WTC11 (cell line): ENCODE measurements around the gene KDM4C. TPM values are rescaled to one million over a fixed set of nuclear protein-coding genes. Genes with fewer than 3 reads are reported as not detected.
A peak's percentile ranks its signal among the peaks of the same experiment; 100 is the strongest.

Source experiments
- ATAC-seq: fragments of 200-7000 bp; cut with Tn5 transposase; 2 replicates; pipeline ENCODE4 v1.10.0; 2021; ENCODE audit warnings: mild to moderate bottlenecking, moderate library complexity
- CTCF ChIA-PET: fragments of 300-600 bp; sonication (Branson Sonifier 250); formaldehyde crosslinking; loops from one replicate; lab custom pipeline; 2021; ENCODE audit warnings: antibody characterized with exemption; lab: Charles Lee
- POLR2A ChIA-PET: fragments of 350-600 bp; sonication (Branson Sonifier 250); formaldehyde crosslinking; loops from one replicate; lab custom pipeline; 2021; ENCODE audit warnings: antibody characterized with exemption; lab: Charles Lee
- DNase-seq: peaks from one replicate; pipeline ENCODE4 v3.0.0; 2021; ENCODE audit warnings: low spot score
- H3K27ac Mint-ChIP-seq: 2 replicates; pipeline ENCODE4 v1.8.0; 2021; ENCODE audit warnings: mixed read lengths
- H3K27me3 Mint-ChIP-seq: 2 replicates; pipeline ENCODE4 v1.8.0; 2021; ENCODE audit warnings: low read depth, mild to moderate bottlenecking, moderate library complexity, mixed read lengths
- H3K36me3 Mint-ChIP-seq: 2 replicates; pipeline ENCODE4 v1.8.0; 2021; ENCODE audit warnings: mixed read lengths
- H3K4me1 Mint-ChIP-seq: 2 replicates; pipeline ENCODE4 v1.8.0; 2022; ENCODE audit warnings: mixed read lengths
- H3K4me3 Mint-ChIP-seq: 2 replicates; pipeline ENCODE4 v1.8.0; 2021; ENCODE audit warnings: mild to moderate bottlenecking, moderate library complexity, mixed read lengths
- H3K9me3 Mint-ChIP-seq: 2 replicates; pipeline ENCODE4 v1.8.0; 2021; ENCODE audit warnings: mixed read lengths
- FOXP1 ChIP-seq: sonication (generic); formaldehyde crosslinking; IDR thresholded peaks from 2 replicates; pipeline ENCODE4 v1.8.0; 2022; ENCODE audit warnings: missing genetic modification reagents, mild to moderate bottlenecking, moderate library complexity, borderline replicate concordance
- HMGA2 ChIP-seq: fragments of 250-450 bp; sonication (Bioruptor Pico); IDR thresholded peaks from 2 replicates; pipeline ENCODE4 v1.4.0; 2021; ENCODE audit warnings: mild to moderate bottlenecking, moderate library complexity
- IRF2 ChIP-seq: sonication (generic); formaldehyde crosslinking; IDR thresholded peaks from 2 replicates; pipeline ENCODE4 v1.8.0; 2022; ENCODE audit warnings: low read depth, missing genetic modification reagents, borderline replicate concordance
- NR3C1 ChIP-seq: sonication (generic); formaldehyde crosslinking; conservative IDR thresholded peaks from 2 replicates; pipeline ENCODE4 v1.8.1; 2023; ENCODE audit warnings: low read depth, mild to moderate bottlenecking, missing genetic modification reagents
- PRRX2 ChIP-seq: fragments of 250-450 bp; sonication (Bioruptor Pico); IDR thresholded peaks from 2 replicates; pipeline ENCODE4 v1.8.0; 2021; ENCODE audit warnings: mild to moderate bottlenecking
- SP1 ChIP-seq: sonication (generic); formaldehyde crosslinking; conservative IDR thresholded peaks from 2 replicates; pipeline ENCODE4 v1.8.1; 2022; ENCODE audit warnings: missing genetic modification reagents
- TP53 ChIP-seq: sonication (generic); formaldehyde crosslinking; IDR thresholded peaks from 2 replicates; pipeline ENCODE4 v1.8.1; 2023; ENCODE audit warnings: mild to moderate bottlenecking, missing genetic modification reagents
- total RNA-seq: library from RNA; stranded (reverse); gene quantifications from 3 replicates; pipeline ENCODE4 v1.2.3, GENCODE V29; 2021
- TF ChIP-seq, protein P1 (sequence below): fragments of 250-450 bp; sonication (Bioruptor Pico); conservative IDR thresholded peaks from 2 replicates; pipeline ENCODE4 v1.9.0; 2021; ENCODE audit warnings: mild to moderate bottlenecking
- TF ChIP-seq, protein P2 (sequence below): fragments of 250-450 bp; sonication (Bioruptor Pico); IDR thresholded peaks from 2 replicates; pipeline ENCODE4 v1.9.0; 2021; ENCODE audit warnings: moderate library complexity, mild to moderate bottlenecking, inconsistent platforms, borderline replicate concordance
- TF ChIP-seq, protein P3 (sequence below): sonication (generic); formaldehyde crosslinking; IDR thresholded peaks from 2 replicates; pipeline ENCODE4 v1.8.1; 2022; ENCODE audit warnings: low read depth, mild to moderate bottlenecking, moderate library complexity, missing genetic modification reagents, borderline replicate concordance
- TF ChIP-seq, protein P4 (sequence below): fragments of 250-450 bp; sonication (Bioruptor Pico); IDR thresholded peaks from 2 replicates; pipeline ENCODE4 v1.9.0; 2021; ENCODE audit warnings: mild to moderate bottlenecking, borderline replicate concordance
- TF ChIP-seq, protein P5 (sequence below): fragments of 250-450 bp; sonication (Bioruptor Pico); IDR thresholded peaks from 2 replicates; pipeline ENCODE4 v2.1.2; 2022; ENCODE audit warnings: mild to moderate bottlenecking, moderate library complexity
- TF ChIP-seq, protein P6 (sequence below): sonication (generic); formaldehyde crosslinking; IDR thresholded peaks from 2 replicates; pipeline ENCODE4 v1.8.0; 2022; ENCODE audit warnings: mild to moderate bottlenecking, missing genetic modification reagents
- TF ChIP-seq, protein P7 (sequence below): sonication (generic); formaldehyde crosslinking; IDR thresholded peaks from 2 replicates; pipeline ENCODE4 v1.8.1; 2023; ENCODE audit warnings: mild to moderate bottlenecking, missing genetic modification reagents, moderate library complexity
- TF ChIP-seq, protein P8 (sequence below): sonication (generic); formaldehyde crosslinking; IDR thresholded peaks from 2 replicates; pipeline ENCODE4 v1.8.0; 2023; ENCODE audit warnings: mild to moderate bottlenecking, missing genetic modification reagents

KDM4C gene
- total RNA-seq, 1 experiment from 2014 or later: 29.2 TPM

DNA sequence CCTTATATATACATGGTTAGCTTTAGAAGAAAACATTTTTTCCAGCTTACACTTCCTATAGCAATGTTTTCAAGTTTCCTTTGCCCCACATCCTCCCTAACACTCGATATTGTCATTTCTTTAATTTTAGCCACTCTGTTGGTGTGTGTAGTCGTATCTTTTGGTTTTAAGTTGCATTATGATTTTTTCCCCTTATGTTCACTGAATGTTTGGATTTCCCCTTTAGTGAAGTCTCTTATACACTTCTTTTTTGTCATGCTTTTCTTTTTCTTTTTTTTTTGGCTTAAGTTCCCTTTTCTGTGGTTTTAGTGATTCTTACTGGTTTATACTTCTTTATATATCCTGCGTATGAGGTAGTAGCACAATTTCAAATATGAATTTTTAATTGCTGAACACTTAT lies 58.8 kb downstream of the KDM4C start:
- Mint-ChIP-seq H3K4me1 (peaks cover 26% of the 10 kb centered on the region), H3K27ac (no peak overlapping the region), H3K36me3 (peaks cover 10% of the 10 kb centered on the region; the same call in 1 of the 2 replicates), H3K27me3 (no peaks in the 10 kb centered on the region), H3K4me3 (no peak overlapping the region), H3K9me3 (no peaks in the 10 kb centered on the region)
- DNase-seq (no peak), ATAC-seq (no peak)
- CTCF ChIA-PET: interaction anchor here (2.2 kb wide), 1 partner anchor 11 kb away, joined by 10 read pairs; no protein-coding TSS in a partner anchor
- POLR2A ChIA-PET: no interaction called here
- TF ChIP-seq HMGA2 (CRISPR knock-in tag): no peak
- TF ChIP-seq, protein P1, sequence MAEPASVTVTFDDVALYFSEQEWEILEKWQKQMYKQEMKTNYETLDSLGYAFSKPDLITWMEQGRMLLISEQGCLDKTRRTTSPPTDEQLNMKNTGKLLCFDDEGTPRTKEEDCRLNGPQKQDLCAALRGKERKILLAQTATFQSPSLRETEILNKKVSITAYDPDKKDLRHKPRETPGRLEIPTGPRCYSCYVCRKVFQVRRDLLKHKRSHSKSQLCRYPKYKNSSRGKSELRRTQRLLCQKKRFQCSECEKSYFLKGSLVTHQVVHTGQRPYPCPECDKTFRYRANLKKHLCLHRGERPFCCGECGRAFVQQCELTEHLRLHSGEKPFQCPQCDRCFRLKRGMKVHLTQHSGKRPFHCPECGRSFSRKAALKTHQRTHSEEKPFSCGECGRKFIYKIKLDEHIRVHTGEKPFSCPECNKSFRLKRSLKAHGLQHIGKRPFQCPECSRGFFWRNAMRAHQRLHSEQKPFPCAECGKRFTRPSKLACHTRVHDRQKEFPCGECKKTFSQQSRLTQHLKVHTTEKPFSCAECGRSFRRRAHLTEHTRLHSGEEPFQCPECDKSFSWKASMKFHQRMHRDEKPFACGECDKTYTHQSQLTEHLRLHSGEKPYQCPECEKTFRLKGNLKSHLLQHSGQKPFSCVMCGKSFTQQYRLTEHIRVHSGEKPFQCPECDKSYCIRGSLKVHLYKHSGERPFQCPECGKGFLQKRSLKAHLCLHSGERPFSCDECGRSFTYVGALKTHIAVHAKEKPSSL (CRISPR knock-in tag): no peak
- TF ChIP-seq PRRX2: no peak
- no peak for TF ChIP-seq FOXP1
- no peak for TF ChIP-seq NR3C1 (CRISPR knock-in tag)
- TF ChIP-seq, protein P2, sequence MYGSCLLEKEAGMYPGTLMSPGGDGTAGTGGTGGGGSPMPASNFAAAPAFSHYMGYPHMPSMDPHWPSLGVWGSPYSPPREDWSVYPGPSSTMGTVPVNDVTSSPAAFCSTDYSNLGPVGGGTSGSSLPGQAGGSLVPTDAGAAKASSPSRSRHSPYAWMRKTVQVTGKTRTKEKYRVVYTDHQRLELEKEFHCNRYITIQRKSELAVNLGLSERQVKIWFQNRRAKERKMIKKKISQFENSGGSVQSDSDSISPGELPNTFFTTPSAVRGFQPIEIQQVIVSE (CRISPR knock-in tag): no peak

DNA sequence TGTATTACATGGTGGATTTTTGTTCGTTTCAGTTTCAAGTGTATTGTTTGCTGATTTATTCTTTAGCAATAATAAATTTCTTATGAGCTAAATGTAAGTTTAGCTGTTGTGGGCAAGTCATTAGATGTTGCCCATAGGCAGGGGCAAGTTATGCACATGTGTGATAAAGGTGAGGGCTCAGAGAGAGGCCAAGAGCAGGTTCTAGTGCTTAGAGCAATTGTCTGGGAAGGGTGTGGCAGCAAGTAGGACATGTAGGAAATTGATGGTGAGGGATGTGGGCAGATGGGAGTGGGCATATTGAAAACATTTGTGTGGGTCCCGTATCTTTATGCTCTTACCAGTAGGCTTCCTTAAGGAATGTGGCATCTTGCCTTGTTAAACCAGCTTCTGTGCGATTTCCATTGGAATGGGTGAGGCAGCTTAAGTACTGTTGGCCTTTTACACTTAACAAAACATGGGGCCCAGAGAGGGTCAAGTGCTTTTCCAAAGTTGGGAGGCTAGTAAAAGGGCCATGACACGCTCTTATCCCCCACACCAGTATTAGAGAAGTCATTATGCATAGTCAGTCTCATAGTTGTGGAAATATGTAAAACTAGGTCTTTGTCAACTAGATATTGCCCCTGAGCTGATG lies 60.6 kb downstream of the KDM4C start:
- peak overlapping the region; percentile 0; the same call in 1 of the 2 replicates for H3K27ac Mint-ChIP-seq
- peak; percentile 67 for ATAC-seq
- CTCF ChIA-PET: interaction anchor here (1.5 kb wide), 1 partner anchor 9 kb away, joined by 12 read pairs; no protein-coding TSS in a partner anchor

More for the DNA sequence above, 60.6 kb downstream of the KDM4C start:
- POLR2A ChIA-PET: no interaction called here
- TF ChIP-seq, protein P3, sequence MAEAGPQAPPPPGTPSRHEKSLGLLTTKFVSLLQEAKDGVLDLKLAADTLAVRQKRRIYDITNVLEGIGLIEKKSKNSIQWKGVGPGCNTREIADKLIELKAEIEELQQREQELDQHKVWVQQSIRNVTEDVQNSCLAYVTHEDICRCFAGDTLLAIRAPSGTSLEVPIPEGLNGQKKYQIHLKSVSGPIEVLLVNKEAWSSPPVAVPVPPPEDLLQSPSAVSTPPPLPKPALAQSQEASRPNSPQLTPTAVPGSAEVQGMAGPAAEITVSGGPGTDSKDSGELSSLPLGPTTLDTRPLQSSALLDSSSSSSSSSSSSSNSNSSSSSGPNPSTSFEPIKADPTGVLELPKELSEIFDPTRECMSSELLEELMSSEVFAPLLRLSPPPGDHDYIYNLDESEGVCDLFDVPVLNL (CRISPR knock-in tag): no peak
- TF ChIP-seq TP53 (CRISPR knock-in tag) (no peak), SP1 (CRISPR knock-in tag) (no peak), IRF2 (no peak), HMGA2 (CRISPR knock-in tag) (no peak)
- TF ChIP-seq, protein P4, sequence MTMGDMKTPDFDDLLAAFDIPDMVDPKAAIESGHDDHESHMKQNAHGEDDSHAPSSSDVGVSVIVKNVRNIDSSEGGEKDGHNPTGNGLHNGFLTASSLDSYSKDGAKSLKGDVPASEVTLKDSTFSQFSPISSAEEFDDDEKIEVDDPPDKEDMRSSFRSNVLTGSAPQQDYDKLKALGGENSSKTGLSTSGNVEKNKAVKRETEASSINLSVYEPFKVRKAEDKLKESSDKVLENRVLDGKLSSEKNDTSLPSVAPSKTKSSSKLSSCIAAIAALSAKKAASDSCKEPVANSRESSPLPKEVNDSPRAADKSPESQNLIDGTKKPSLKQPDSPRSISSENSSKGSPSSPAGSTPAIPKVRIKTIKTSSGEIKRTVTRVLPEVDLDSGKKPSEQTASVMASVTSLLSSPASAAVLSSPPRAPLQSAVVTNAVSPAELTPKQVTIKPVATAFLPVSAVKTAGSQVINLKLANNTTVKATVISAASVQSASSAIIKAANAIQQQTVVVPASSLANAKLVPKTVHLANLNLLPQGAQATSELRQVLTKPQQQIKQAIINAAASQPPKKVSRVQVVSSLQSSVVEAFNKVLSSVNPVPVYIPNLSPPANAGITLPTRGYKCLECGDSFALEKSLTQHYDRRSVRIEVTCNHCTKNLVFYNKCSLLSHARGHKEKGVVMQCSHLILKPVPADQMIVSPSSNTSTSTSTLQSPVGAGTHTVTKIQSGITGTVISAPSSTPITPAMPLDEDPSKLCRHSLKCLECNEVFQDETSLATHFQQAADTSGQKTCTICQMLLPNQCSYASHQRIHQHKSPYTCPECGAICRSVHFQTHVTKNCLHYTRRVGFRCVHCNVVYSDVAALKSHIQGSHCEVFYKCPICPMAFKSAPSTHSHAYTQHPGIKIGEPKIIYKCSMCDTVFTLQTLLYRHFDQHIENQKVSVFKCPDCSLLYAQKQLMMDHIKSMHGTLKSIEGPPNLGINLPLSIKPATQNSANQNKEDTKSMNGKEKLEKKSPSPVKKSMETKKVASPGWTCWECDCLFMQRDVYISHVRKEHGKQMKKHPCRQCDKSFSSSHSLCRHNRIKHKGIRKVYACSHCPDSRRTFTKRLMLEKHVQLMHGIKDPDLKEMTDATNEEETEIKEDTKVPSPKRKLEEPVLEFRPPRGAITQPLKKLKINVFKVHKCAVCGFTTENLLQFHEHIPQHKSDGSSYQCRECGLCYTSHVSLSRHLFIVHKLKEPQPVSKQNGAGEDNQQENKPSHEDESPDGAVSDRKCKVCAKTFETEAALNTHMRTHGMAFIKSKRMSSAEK (CRISPR knock-in tag): no peak
- TF ChIP-seq, protein P5, sequence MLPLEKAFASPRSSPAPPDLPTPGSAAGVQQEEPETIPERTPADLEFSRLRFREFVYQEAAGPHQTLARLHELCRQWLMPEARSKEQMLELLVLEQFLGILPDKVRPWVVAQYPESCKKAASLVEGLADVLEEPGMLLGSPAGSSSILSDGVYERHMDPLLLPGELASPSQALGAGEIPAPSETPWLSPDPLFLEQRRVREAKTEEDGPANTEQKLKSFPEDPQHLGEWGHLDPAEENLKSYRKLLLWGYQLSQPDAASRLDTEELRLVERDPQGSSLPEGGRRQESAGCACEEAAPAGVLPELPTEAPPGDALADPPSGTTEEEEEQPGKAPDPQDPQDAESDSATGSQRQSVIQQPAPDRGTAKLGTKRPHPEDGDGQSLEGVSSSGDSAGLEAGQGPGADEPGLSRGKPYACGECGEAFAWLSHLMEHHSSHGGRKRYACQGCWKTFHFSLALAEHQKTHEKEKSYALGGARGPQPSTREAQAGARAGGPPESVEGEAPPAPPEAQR (CRISPR knock-in tag): no peak
- TF ChIP-seq, protein P6, sequence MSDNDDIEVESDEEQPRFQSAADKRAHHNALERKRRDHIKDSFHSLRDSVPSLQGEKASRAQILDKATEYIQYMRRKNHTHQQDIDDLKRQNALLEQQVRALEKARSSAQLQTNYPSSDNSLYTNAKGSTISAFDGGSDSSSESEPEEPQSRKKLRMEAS (CRISPR knock-in tag): no peak
- TF ChIP-seq, protein P7, sequence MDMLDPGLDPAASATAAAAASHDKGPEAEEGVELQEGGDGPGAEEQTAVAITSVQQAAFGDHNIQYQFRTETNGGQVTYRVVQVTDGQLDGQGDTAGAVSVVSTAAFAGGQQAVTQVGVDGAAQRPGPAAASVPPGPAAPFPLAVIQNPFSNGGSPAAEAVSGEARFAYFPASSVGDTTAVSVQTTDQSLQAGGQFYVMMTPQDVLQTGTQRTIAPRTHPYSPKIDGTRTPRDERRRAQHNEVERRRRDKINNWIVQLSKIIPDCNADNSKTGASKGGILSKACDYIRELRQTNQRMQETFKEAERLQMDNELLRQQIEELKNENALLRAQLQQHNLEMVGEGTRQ: no peak
- TF ChIP-seq, protein P8, sequence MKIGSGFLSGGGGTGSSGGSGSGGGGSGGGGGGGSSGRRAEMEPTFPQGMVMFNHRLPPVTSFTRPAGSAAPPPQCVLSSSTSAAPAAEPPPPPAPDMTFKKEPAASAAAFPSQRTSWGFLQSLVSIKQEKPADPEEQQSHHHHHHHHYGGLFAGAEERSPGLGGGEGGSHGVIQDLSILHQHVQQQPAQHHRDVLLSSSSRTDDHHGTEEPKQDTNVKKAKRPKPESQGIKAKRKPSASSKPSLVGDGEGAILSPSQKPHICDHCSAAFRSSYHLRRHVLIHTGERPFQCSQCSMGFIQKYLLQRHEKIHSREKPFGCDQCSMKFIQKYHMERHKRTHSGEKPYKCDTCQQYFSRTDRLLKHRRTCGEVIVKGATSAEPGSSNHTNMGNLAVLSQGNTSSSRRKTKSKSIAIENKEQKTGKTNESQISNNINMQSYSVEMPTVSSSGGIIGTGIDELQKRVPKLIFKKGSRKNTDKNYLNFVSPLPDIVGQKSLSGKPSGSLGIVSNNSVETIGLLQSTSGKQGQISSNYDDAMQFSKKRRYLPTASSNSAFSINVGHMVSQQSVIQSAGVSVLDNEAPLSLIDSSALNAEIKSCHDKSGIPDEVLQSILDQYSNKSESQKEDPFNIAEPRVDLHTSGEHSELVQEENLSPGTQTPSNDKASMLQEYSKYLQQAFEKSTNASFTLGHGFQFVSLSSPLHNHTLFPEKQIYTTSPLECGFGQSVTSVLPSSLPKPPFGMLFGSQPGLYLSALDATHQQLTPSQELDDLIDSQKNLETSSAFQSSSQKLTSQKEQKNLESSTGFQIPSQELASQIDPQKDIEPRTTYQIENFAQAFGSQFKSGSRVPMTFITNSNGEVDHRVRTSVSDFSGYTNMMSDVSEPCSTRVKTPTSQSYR: no peak
- Mint-ChIP-seq H3K27me3 (no peaks in the 10 kb centered on the region), H3K36me3 (peaks cover 11% of the 10 kb centered on the region), H3K4me1 (peaks cover 33% of the 10 kb centered on the region), H3K4me3 (no peak overlapping the region), H3K9me3 (no peaks in the 10 kb centered on the region)
- DNase-seq: no peak
